ENCODE results near the gene DFFA. TPM values are rescaled to one million over a fixed set of nuclear protein-coding genes. Genes with fewer than 3 reads are reported as not detected.

The DFFA gene
- total and polyA plus RNA-seq, 9 of the 15 experiments (the other 6 are each of a cell fraction or from before 2014, with no cell fraction given): 39.6 to 74.8 (median 59.2) TPM

DNA sequence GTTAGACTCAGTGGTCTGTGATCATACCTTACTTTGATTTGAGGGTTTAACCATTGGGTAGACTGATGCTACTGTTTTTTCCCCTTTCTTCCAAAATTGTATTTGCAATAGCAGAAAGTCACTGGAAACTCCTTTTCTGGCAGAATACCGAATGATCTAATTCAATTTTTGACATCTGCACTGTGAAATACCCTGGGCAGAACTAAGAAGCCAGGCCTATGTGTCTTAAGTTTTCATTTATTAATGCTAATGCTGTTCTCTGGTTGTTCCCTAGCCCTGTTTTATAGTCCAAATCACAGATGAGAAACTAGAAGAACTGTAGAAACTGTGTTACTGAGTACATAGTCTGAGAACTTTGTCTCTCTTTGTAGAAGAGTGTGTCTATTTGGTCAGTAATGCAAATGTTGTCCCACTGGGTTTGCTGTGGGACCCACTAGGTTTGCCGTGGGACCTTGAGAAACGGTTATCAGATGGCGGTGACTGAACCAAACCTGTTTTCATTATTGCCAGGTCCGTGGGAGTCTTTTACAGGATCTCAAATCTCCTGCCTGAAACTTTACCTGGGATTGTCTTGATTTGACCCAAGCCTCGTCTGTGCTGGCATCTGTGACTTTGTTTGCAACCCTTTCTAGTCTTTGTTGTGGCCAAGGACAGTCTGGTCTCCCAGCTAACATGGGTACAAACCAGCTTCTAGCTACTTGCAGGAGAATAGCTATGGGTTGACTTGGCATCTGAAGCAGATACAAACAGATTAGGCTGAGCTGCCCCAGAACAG lies 43.8 kb upstream of the DFFA start (continued):
- no peak for TF ChIP-seq JUND (IDR thresholded peaks at IDR 0.05; ENCODE audit: borderline replicate concordance, low read depth, low read length)
- TF ChIP-seq JUND (tag; IDR thresholded peaks at IDR 0.05; ENCODE audit: borderline replicate concordance, low read depth, low read length): no peak
- TF ChIP-seq FOXK2 (conservative IDR thresholded peaks at IDR 0.05 in 1 of 2, IDR thresholded peaks at IDR 0.05 in 1 of 2; ENCODE audit: low read depth in 2 of 2): no peak

DNA sequence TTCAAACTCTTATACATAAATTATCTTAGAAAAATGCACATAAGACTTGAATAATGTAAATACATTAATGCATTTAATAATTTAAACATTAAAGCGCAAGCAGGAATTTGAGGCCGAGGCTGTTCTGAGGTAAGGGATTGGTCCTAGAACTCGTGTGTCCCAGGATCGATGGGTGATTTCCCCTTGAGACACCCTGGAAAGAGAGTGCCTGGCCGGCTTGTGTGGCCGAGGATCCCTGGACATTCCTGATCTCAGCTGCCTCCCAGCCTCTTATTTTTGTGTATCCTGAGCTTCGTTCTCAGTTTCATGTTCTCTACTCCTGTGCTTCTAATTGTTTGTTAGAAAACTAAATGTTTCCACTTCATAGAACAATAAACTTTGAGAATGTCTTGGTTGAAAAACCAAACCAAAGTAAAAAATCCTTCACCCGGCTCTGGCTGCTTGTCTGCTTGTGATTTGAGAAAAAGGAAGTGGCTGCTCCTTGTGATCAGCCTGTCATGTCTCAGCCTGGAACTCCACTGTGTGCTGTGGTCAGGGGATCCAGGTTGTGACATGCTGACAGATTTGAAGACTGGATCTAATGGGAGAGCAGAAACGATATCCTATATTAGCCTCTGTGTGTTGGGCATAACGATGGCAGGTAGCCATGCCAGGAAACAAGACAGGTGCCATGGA lies 43.1 kb upstream of the DFFA start:
- no TSS peak for BruUV-seq (replicated peaks)
- ChIA-PET CTCF (ENCODE audit: low intra/inter-chr PET ratio) (interaction anchor here (1.1 to 1.3 kb wide), 2 partner anchors 351 to 394 kb away, joined by 3 to 4 read pairs; no protein-coding TSS in a partner anchor), POLR2A (interaction anchor here (0.9 kb wide), 1 partner anchor 12 kb away, joined by 3 read pairs; no protein-coding TSS in a partner anchor)
- TF ChIP-seq ZNF764 (CRISPR knock-in tag; IDR thresholded peaks at IDR 0.05; ENCODE audit: low read depth) (no peak), ZBED1 (IDR thresholded peaks at IDR 0.05) (no peak), ZNF695 (CRISPR knock-in tag; IDR thresholded peaks at IDR 0.05) (no peak), MEIS2 (IDR thresholded peaks at IDR 0.05; ENCODE audit: partially characterized antibody) (peak; percentile 63), FOXJ2 (tag; IDR thresholded peaks at IDR 0.05) (no peak), SPI1 (IDR thresholded peaks at IDR 0.05; ENCODE audit: borderline replicate concordance, low read depth, low read length) (peak; percentile 96)
- TF ChIP-seq, protein P1, sequence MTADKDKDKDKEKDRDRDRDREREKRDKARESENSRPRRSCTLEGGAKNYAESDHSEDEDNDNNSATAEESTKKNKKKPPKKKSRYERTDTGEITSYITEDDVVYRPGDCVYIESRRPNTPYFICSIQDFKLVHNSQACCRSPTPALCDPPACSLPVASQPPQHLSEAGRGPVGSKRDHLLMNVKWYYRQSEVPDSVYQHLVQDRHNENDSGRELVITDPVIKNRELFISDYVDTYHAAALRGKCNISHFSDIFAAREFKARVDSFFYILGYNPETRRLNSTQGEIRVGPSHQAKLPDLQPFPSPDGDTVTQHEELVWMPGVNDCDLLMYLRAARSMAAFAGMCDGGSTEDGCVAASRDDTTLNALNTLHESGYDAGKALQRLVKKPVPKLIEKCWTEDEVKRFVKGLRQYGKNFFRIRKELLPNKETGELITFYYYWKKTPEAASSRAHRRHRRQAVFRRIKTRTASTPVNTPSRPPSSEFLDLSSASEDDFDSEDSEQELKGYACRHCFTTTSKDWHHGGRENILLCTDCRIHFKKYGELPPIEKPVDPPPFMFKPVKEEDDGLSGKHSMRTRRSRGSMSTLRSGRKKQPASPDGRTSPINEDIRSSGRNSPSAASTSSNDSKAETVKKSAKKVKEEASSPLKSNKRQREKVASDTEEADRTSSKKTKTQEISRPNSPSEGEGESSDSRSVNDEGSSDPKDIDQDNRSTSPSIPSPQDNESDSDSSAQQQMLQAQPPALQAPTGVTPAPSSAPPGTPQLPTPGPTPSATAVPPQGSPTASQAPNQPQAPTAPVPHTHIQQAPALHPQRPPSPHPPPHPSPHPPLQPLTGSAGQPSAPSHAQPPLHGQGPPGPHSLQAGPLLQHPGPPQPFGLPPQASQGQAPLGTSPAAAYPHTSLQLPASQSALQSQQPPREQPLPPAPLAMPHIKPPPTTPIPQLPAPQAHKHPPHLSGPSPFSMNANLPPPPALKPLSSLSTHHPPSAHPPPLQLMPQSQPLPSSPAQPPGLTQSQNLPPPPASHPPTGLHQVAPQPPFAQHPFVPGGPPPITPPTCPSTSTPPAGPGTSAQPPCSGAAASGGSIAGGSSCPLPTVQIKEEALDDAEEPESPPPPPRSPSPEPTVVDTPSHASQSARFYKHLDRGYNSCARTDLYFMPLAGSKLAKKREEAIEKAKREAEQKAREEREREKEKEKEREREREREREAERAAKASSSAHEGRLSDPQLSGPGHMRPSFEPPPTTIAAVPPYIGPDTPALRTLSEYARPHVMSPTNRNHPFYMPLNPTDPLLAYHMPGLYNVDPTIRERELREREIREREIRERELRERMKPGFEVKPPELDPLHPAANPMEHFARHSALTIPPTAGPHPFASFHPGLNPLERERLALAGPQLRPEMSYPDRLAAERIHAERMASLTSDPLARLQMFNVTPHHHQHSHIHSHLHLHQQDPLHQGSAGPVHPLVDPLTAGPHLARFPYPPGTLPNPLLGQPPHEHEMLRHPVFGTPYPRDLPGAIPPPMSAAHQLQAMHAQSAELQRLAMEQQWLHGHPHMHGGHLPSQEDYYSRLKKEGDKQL (CRISPR knock-in tag; IDR thresholded peaks at IDR 0.05; ENCODE audit: borderline replicate concordance): no peak
- TF ChIP-seq, protein P2, sequence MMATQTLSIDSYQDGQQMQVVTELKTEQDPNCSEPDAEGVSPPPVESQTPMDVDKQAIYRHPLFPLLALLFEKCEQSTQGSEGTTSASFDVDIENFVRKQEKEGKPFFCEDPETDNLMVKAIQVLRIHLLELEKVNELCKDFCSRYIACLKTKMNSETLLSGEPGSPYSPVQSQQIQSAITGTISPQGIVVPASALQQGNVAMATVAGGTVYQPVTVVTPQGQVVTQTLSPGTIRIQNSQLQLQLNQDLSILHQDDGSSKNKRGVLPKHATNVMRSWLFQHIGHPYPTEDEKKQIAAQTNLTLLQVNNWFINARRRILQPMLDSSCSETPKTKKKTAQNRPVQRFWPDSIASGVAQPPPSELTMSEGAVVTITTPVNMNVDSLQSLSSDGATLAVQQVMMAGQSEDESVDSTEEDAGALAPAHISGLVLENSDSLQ (IDR thresholded peaks at IDR 0.05): peak; percentile 55; the same call in 1 of the 2 replicates
- H3K27me3 ChIP-seq (ENCODE audit: control insufficient read depth in 2 of 2, insufficient read depth in 2 of 2, low read length in 2 of 2): no peaks in the 10 kb centered on the region
- 69% methylated on average over 10 of the region's 10 CpGs for WGBS (ENCODE audit: insufficient coverage, low coverage, missing lambda C conversion rate)
- DNase-seq (ENCODE audit: extremely low read depth in 1 of 4, low spot score in 3 of 4) (no peak), ATAC-seq (no peak), FAIRE-seq (no peak)
- in situ Hi-C loops (cut with MboI): no loop called here
- H3K79me2 ChIP-seq (ENCODE audit: control insufficient read depth, insufficient read depth, low read length): peaks cover 90% of the 10 kb centered on the region
- intact Hi-C loops (cut with micrococcal nuclease): loop anchor here (10.0 kb wide), 1 partner anchor 429 kb away; no protein-coding TSS in a partner anchor
- H3K27ac ChIP-seq (ENCODE audit: extremely low read depth, low read depth, low read length): no peak overlapping the region
- peaks cover 27% of the 10 kb centered on the region for H3K36me3 ChIP-seq (ENCODE audit: control insufficient read depth, insufficient read depth, low read length)
- peaks cover 11% of the 10 kb centered on the region for H3K9me1 ChIP-seq (ENCODE audit: control insufficient read depth, insufficient read depth, low read length)
- H4K20me1 ChIP-seq (replicated peaks; ENCODE audit: control insufficient read depth, insufficient read depth, low read length): peaks cover 57% of the 10 kb centered on the region
- H3K9me3 ChIP-seq (replicated peaks; ENCODE audit: control insufficient read depth, insufficient read depth, low read depth, low read length): no peaks in the 10 kb centered on the region
- no peak overlapping the region for H2AFZ ChIP-seq (ENCODE audit: low read depth, low read length)
- H3K4me3 ChIP-seq: no peak overlapping the region
- peak overlapping the region in 1 of 2 experiments; percentile 50; a peak in 1 of 4 replicates for H3K9ac ChIP-seq (ENCODE audit: insufficient read depth in 1 of 2, low read depth in 2 of 2, low read length in 2 of 2)
- peaks cover 21 to 22% of the 10 kb centered on the region in 2 experiments; a peak in 4 of 5 replicates for H3K4me1 ChIP-seq (replicated peaks in 1 of 2; ENCODE audit: control insufficient read depth in 2 of 2, insufficient read depth in 2 of 2, low read length in 2 of 2)
- H3K4me2 ChIP-seq (ENCODE audit: insufficient read depth, low read length): no peak overlapping the region

Data from K562 (cell line).